HepG2 (cell line): Measurements from ENCODE around the gene ACSM5. TPM values are rescaled to one million over a fixed set of nuclear protein-coding genes. Genes with fewer than 3 reads are reported as not detected.

ENCODE experiments used
- ADNP ChIP-seq: sonication (generic); formaldehyde crosslinking; IDR thresholded peaks from 2 replicates; pipeline ENCODE4 v1.4.0; 2020; ENCODE audit warnings: missing genetic modification reagents
- CEBPB ChIP-seq: IDR thresholded peaks from 2 replicates; pipeline ENCODE4 v1.6.1; 2011; ENCODE audit warnings: low read depth, low read length, improper control_type of control experiment, borderline replicate concordance
- ELF4 ChIP-seq: sonication (generic); formaldehyde crosslinking; IDR thresholded peaks from 2 replicates; pipeline ENCODE4 v1.5.0; 2020; ENCODE audit warnings: missing genetic modification reagents, mild to moderate bottlenecking, moderate library complexity, borderline replicate concordance
- GTF3A ChIP-seq: sonication (generic); formaldehyde crosslinking; conservative IDR thresholded peaks from 2 replicates; pipeline ENCODE4 v1.4.0; 2020; ENCODE audit warnings: mild to moderate bottlenecking, missing genetic modification reagents
- HINFP ChIP-seq: sonication (generic); formaldehyde crosslinking; IDR thresholded peaks from 2 replicates; pipeline ENCODE4 v1.4.0; 2020; ENCODE audit warnings: low read depth, mild to moderate bottlenecking, missing genetic modification reagents
- IKZF1 ChIP-seq: fragments of 450-650 bp; IDR thresholded peaks from 2 replicates; pipeline ENCODE4 v1.7.1; 2016
- SNAPC2 ChIP-seq: sonication (generic); formaldehyde crosslinking; IDR thresholded peaks from 2 replicates; pipeline ENCODE4 v1.8.1; 2022; ENCODE audit warnings: mild to moderate bottlenecking, missing genetic modification reagents
- WIZ ChIP-seq: sonication (generic); formaldehyde crosslinking; IDR thresholded peaks from 2 replicates; pipeline ENCODE4 v1.5.1; 2020; ENCODE audit warnings: mild to moderate bottlenecking, missing genetic modification reagents
- YEATS2 ChIP-seq: sonication (generic); formaldehyde crosslinking; IDR thresholded peaks from 2 replicates; pipeline ENCODE4 v1.4.0; 2020; ENCODE audit warnings: missing genetic modification reagents, borderline replicate concordance
- ZBTB10 ChIP-seq: sonication (generic); formaldehyde crosslinking; IDR thresholded peaks from 2 replicates; pipeline ENCODE4 v1.4.0; 2020; ENCODE audit warnings: missing genetic modification reagents, borderline replicate concordance
- ZBTB42 ChIP-seq: sonication (generic); formaldehyde crosslinking; IDR thresholded peaks from 2 replicates; pipeline ENCODE4 v1.5.0; 2020; ENCODE audit warnings: mild to moderate bottlenecking, missing genetic modification reagents
- ZKSCAN1 ChIP-seq: fragments of 150-350 bp; IDR thresholded peaks from 2 replicates; pipeline ENCODE4 v1.6.1; 2014; ENCODE audit warnings: low read length
- ZMYM4 ChIP-seq: sonication (generic); formaldehyde crosslinking; IDR thresholded peaks from 2 replicates; pipeline ENCODE4 v1.8.1; 2023; ENCODE audit warnings: mild to moderate bottlenecking, missing genetic modification reagents
- ZNF230 ChIP-seq: sonication (generic); formaldehyde crosslinking; IDR thresholded peaks from 2 replicates; pipeline ENCODE4 v1.4.0; 2020; ENCODE audit warnings: mild to moderate bottlenecking, missing genetic modification reagents
- ZNF275 ChIP-seq: sonication (generic); formaldehyde crosslinking; IDR thresholded peaks from 2 replicates; pipeline ENCODE4 v1.8.0; 2022; ENCODE audit warnings: missing genetic modification reagents, mild to moderate bottlenecking, inconsistent platforms, borderline replicate concordance
- ZNF414 ChIP-seq: sonication (generic); formaldehyde crosslinking; IDR thresholded peaks from 2 replicates; pipeline ENCODE4 v1.5.0; 2020; ENCODE audit warnings: missing genetic modification reagents
- ZNF446 ChIP-seq: sonication (generic); formaldehyde crosslinking; IDR thresholded peaks from 2 replicates; pipeline ENCODE4 v1.5.0; 2020; ENCODE audit warnings: mild to moderate bottlenecking, missing genetic modification reagents
- ZNF503 ChIP-seq: sonication (generic); formaldehyde crosslinking; IDR thresholded peaks from 2 replicates; pipeline ENCODE4 v1.4.0; 2020; ENCODE audit warnings: missing genetic modification reagents
- ZNF510 ChIP-seq: sonication (generic); formaldehyde crosslinking; IDR thresholded peaks from 2 replicates; pipeline ENCODE4 v1.4.0; 2020; ENCODE audit warnings: low read depth, mild to moderate bottlenecking, missing genetic modification reagents
- ZNF572 ChIP-seq: sonication (generic); formaldehyde crosslinking; IDR thresholded peaks from 2 replicates; pipeline ENCODE4 v1.5.1; 2020; ENCODE audit warnings: mild to moderate bottlenecking, missing genetic modification reagents
- ZNF580 ChIP-seq: IDR thresholded peaks from 2 replicates; pipeline ENCODE4 v1.6.1; 2016; ENCODE audit warnings: low read depth, borderline replicate concordance
- ZNF777 ChIP-seq: sonication (generic); formaldehyde crosslinking; IDR thresholded peaks from 2 replicates; pipeline ENCODE4 v1.4.0; 2020; ENCODE audit warnings: missing genetic modification reagents
- ZNF841 ChIP-seq: sonication (generic); formaldehyde crosslinking; IDR thresholded peaks from 2 replicates; pipeline ENCODE4 v1.8.1; 2023; ENCODE audit warnings: missing genetic modification reagents, borderline replicate concordance
- polyA plus RNA-seq, 8 experiments: library from polyadenylated mRNA; depleted of rRNA in 3 of 8; stranded (reverse) in 7 of 8; unstranded in 1 of 8; fragments of >200 nt; fragmentation: Illumina TruSeq in 4 of 8; extraction: Trizol in 4 of 8; gene quantifications; 2 replicates each; pipeline versions ENCODE4 v1.2.1 to v1.2.3, GENCODE V29; 2011 to 2016; ENCODE audit warnings: low read depth in 4 of 8, missing spikeins in 1 of 8, mixed read lengths in 1 of 8; ENCODE audit not compliant: insufficient read depth in 1 of 8
- total RNA-seq, 5 experiments: library from RNA; depleted of rRNA; stranded (reverse); fragments of >200 nt; fragmentation: Illumina TruSeq; extraction: Trizol; gene quantifications; 2 replicates each; pipeline ENCODE4 v1.2.3, GENCODE V29; 2016; ENCODE audit warnings: low read depth in 1 of 5

ACSM5 gene
- total and polyA plus RNA-seq, 2 of the 13 experiments (the other 11 are each of a cell fraction or from before 2014, with no cell fraction given): 9.1 to 15.0 TPM

GRCh38 chr16:20397468-20398074 is 11.8 kb upstream of the ACSM5 start (continued):
- TF ChIP-seq ZNF230 (CRISPR knock-in tag) (no peak), ZNF510 (CRISPR knock-in tag) (no peak), ZBTB42 (0 out of 2 replicates have a peak, but pooled peaks have one; percentile 68), SNAPC2 (CRISPR knock-in tag) (no peak), ZBTB10 (peak; percentile 46; the same call in 1 of the 2 replicates), ZNF572 (CRISPR knock-in tag) (0 out of 2 replicates have a peak, but pooled peaks have one; percentile 18), ZNF503 (CRISPR knock-in tag) (no peak), CEBPB (no peak), ZMYM4 (CRISPR knock-in tag) (peak; percentile 86), YEATS2 (CRISPR knock-in tag) (peak; percentile 53; the same call in 1 of the 2 replicates), ELF4 (CRISPR knock-in tag) (no peak), WIZ (CRISPR knock-in tag) (no peak; the same call in 1 of the 2 replicates), ZNF777 (CRISPR knock-in tag) (no peak), HINFP (no peak), ADNP (no peak; the same call in 1 of the 2 replicates), GTF3A (no peak), ZNF580 (CRISPR knock-in tag) (no peak), ZKSCAN1 (no peak), ZNF275 (CRISPR knock-in tag) (no peak), ZNF446 (no peak), IKZF1 (no peak), ZNF414 (no peak; the same call in 1 of the 2 replicates), ZNF841 (no peak)
